Kidney (tissue), 14 donors: ENCODE results near the gene TRIM69. TPM values are rescaled to one million over a fixed set of nuclear protein-coding genes. Genes with fewer than 3 reads are reported as not detected.
"Not testable (repeated sequence)": the region's sequence is repeated elsewhere in the genome, so short reads cannot be mapped to it uniquely, and the experiment has no call there.

Experiments
- DNase-seq, 5 donors: peaks; one replicate each; pipeline ENCODE4 v3.0.0-alpha.2; 2013 to 2020
- FAIRE-seq: peaks from 2 replicates; lab custom pipeline; 2012; peaks lifted over from hg19 to GRCh38; lab: Jason Lieb, UNC
- H3K27ac ChIP-seq, 2 donors: one replicate each; pipeline ENCODE4 v1.7.0; 2013; ENCODE audit warnings: low read depth in 2 of 2, low read length in 2 of 2, inconsistent platforms in 1 of 2
- H3K27me3 ChIP-seq: one replicate; pipeline ENCODE4 v1.7.1; 2013; ENCODE audit warnings: low read length, inconsistent platforms; ENCODE audit not compliant: control insufficient read depth, insufficient read depth
- H3K36me3 ChIP-seq, 3 donors: one replicate each; pipeline versions ENCODE4 v1.7.0 to v1.7.1; 2013; ENCODE audit warnings: low read length in 3 of 3, control low read depth in 1 of 3, inconsistent platforms in 1 of 3; ENCODE audit not compliant: insufficient read depth in 3 of 3, control insufficient read depth in 2 of 3
- H3K4me1 ChIP-seq, 3 donors: one replicate each; pipeline versions ENCODE4 v1.7.0 to v1.7.1; 2013; ENCODE audit warnings: low read length in 3 of 3, inconsistent platforms in 1 of 3, low read depth in 1 of 3; ENCODE audit not compliant: control insufficient read depth in 2 of 3, insufficient read depth in 2 of 3
- H3K4me3 ChIP-seq, 3 donors: one replicate each; pipeline versions ENCODE4 v1.7.0 to v1.8.1; 2013; ENCODE audit warnings: low read length in 3 of 3, control low read depth in 1 of 3, inconsistent platforms in 1 of 3
- H3K9ac ChIP-seq, 3 donors: one replicate each; pipeline versions ENCODE4 v1.7.0 to v1.7.1; 2013; ENCODE audit warnings: low read length in 3 of 3, control low read depth in 1 of 3, inconsistent platforms in 1 of 3
- H3K9me3 ChIP-seq, 3 donors: one replicate each; pipeline versions ENCODE4 v1.7.0 to v1.7.1; 2013; ENCODE audit warnings: low read length in 3 of 3, control low read depth in 1 of 3, inconsistent platforms in 1 of 3; ENCODE audit not compliant: control insufficient read depth in 2 of 3, insufficient read depth in 1 of 3
- intact Hi-C: fragments of 100-400 bp; cut with DNase I; formaldehyde crosslinking; loops from one replicate; pipeline ENCODE4 v1.11.1; 2022
- polyA plus RNA-seq: library from polyadenylated mRNA; stranded (reverse); fragments of 350-450 nt; fragmentation: Illumina TruSeq; extraction: RNeasy Lipid Tissue Mini Kit (QIAGEN cat#74804); gene quantifications from one replicate; pipeline ENCODE4 v1.2.3, GENCODE V29; 2014; ENCODE audit warnings: low read depth, low replicate concordance; ENCODE audit not compliant: insufficient read depth
- total RNA-seq: library from RNA; stranded (reverse); fragmentation: NEBNext Ultra II Directional; extraction: Animal tissue kit (Norgen Biotek cat#: 25700); gene quantifications from one replicate; pipeline ENCODE4 v1.2.1, GENCODE V29; 2021
- TF ChIP-seq, protein P1 (sequence below): IDR thresholded peaks from 3 replicates; pipeline ENCODE4 v1.5.1; 2012; ENCODE audit warnings: mild to moderate bottlenecking, moderate library complexity, borderline replicate concordance; ENCODE audit not compliant: insufficient read depth; ENCODE audit errors: extremely low read depth
- donor health status: control.
- donor health status: control.
- donor health status: control.
- donor health status: control.
- donor health status: control.
- donor health status: DM: yes; HTN: yes; CAD: no.
- donor health status: Normal renal cell carcinoma (clear cell type).

TRIM69 gene
- total and polyA plus RNA-seq, 2 donors from 2014 or later = 29.6 to 41.2 TPM

DNA sequence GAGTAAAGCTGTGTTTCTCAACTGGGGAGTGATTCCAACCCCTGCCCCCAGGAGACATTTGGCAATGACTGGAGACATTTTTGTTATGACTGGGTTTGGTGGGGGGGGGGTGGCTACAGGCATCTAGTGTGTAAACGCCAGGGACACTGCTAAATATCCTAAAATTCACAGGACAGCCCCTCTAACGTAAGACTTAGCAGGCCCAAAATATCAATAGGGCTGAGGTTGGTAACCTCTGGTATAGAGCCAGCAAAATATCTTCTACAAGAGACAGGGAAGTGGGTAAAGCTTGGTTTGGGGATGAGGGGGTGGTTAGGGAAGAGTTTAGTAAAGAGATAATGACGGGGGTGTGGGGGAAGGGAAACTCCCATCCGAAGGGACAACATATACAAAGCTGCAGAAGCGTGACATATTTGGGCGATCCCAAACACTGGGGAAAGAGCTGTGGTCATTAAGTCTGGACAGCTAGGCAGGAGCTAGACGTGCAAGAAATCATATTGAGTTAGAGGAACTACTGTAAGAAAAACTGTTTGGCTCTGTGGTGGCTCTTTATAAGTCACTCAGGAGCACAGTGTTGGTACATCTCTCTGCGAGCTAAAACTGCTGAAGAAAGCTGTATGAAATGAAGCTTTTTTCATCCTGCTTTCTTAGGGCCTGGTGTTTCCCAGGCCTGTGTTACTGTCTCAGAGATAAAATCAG lies 697 bp upstream of the TRIM69 start:
- Histone ChIP-seq H3K27ac (peak overlapping the region in 1 of 2 donors; percentile 47), H3K9me3 (no peaks in the 10 kb centered on the region), H3K9ac (no peak overlapping the region), H3K36me3 (peaks cover 0 to 5% (median 0%) of the 10 kb centered on the region in 3 donors), H3K4me3 (no peak overlapping the region), H3K4me1 (peaks cover 0 to under 1% (median 0%) of the 10 kb centered on the region in 3 donors), H3K27me3 (no peaks in the 10 kb centered on the region)
- no peak for FAIRE-seq
- no peak for DNase-seq
- intact Hi-C loops = loop anchor here (5.0 kb wide), 1 partner anchor 73 kb away; the partner anchor contains the start of gene SPG11
- TF ChIP-seq, protein P1, sequence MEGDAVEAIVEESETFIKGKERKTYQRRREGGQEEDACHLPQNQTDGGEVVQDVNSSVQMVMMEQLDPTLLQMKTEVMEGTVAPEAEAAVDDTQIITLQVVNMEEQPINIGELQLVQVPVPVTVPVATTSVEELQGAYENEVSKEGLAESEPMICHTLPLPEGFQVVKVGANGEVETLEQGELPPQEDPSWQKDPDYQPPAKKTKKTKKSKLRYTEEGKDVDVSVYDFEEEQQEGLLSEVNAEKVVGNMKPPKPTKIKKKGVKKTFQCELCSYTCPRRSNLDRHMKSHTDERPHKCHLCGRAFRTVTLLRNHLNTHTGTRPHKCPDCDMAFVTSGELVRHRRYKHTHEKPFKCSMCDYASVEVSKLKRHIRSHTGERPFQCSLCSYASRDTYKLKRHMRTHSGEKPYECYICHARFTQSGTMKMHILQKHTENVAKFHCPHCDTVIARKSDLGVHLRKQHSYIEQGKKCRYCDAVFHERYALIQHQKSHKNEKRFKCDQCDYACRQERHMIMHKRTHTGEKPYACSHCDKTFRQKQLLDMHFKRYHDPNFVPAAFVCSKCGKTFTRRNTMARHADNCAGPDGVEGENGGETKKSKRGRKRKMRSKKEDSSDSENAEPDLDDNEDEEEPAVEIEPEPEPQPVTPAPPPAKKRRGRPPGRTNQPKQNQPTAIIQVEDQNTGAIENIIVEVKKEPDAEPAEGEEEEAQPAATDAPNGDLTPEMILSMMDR = no peak

DNA sequence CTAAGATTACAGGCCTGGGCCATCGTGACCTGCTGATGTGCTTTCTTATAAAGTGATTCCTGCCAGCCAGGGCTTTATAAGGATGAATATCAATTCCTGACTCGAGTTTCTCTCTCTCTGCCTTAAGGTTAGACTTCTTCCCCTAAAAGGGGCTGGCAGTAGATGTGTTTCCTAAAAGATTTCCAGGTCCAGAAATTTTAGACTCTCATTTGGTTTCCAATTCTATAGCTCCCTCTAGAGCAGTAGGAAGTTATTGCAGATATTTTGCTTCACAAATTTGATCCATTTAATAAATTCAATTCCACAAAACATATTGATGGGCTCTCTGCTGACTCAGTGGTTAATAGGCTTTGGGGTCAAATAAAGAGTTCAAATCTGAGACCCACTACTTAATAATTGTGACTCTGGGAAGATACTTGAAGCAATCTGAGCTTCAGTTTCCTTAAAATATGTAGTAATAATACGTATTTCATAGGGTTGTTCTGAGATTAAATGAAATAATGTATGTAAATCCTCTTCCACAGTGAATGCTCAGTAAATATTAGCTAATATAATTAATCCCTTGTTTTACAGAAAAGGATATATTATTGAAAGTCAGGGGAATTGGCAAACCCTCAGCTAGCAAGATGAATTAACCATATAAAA lies 2.1 kb downstream of the TRIM69 start:
- Histone ChIP-seq H3K36me3 (no peaks in the 10 kb centered on the region), H3K27me3 (no peaks in the 10 kb centered on the region), H3K4me3 (no peak overlapping the region), H3K4me1 (no peaks in the 10 kb centered on the region), H3K9me3 (no peaks in the 10 kb centered on the region), H3K9ac (no peak overlapping the region), H3K27ac (no peak overlapping the region)
- TF ChIP-seq, protein P1 = peak; percentile 33
- FAIRE-seq = peak; percentile 72
- intact Hi-C loops = loop anchor here (5.0 kb wide), 1 partner anchor 76 kb away; the partner anchor contains the start of gene SPG11
- DNase-seq = peak in 2 of 5 donors; percentile 53 to 69

DNA sequence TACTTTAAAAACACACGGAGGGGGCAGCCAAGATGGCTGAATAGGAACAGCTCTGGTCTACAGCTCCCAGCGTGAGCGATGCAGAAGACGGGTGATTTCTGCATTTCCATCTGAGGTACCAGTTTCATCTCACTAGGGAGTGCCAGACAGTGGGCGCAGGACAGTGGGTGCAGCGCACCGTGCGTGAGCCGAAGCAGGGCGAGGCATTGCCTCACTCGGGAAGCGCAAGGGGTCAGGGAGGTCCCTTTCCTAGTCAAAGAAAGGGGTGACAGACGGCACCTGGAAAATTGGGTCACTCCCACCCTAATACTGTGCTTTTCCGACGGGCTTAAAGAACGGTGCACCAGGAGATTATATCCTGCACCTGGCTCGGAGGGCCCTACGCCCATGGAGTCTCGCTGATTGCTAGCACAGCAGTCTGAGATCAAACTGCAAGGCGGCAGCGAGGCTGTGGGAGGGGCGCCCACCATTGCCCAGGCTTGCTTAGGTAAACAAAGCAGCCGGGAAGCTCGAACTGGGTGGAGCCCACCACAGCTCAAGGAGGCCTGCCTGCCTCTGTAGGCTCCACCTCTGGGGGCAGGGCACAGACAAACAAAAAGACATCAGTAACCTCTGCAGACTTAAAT lies 3.0 kb downstream of the TRIM69 start:
- not testable (repeated sequence) for H3K4me3 ChIP-seq, H3K27me3 ChIP-seq, DNase-seq, H3K4me1 ChIP-seq, H3K27ac ChIP-seq, H3K9ac ChIP-seq, H3K36me3 ChIP-seq, H3K9me3 ChIP-seq, FAIRE-seq
- intact Hi-C loops = loop anchor here (5.0 kb wide), 1 partner anchor 77 kb away; the partner anchor contains the start of gene SPG11

DNA sequence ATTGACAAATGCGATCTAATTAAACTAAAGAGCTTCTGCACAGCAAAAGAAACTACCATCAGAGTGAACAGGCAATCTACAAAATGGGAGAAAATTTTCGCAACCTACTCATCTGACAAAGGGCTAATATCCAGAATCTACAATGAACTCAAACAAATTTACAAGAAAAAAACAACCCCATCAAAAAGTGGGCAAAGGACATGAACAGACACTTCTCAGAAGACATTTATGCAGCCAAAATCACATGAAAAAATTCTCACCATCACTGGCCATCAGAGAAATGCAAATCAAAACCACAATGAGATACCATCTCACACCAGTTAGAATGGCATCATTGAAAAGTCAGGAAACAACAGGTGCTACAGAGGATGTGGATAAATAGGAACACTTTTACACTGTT lies 7.1 kb downstream of the TRIM69 start:
- DNase-seq, H3K36me3 ChIP-seq, H3K4me3 ChIP-seq, FAIRE-seq, H3K27me3 ChIP-seq, H3K9ac ChIP-seq, intact Hi-C loops, H3K9me3 ChIP-seq, H3K27ac ChIP-seq, H3K4me1 ChIP-seq: not testable (repeated sequence)
